D721Med (cell line): ENCODE measurements around the gene RUNX3.

Source experiments
- DNase-seq: peaks from one replicate; pipeline ENCODE4 v3.0.0; 2011; ENCODE audit warnings: low spot score; ENCODE audit not compliant: insufficient read length
- FAIRE-seq: peaks from 2 replicates; lab custom pipeline; 2011; peaks lifted over from hg19 to GRCh38; lab: Jason Lieb, UNC
- TF ChIP-seq, protein P1 (sequence below): IDR thresholded peaks from 2 replicates; pipeline ENCODE4 v1.5.1; 2012; ENCODE audit warnings: mild to moderate bottlenecking, control low read depth; ENCODE audit not compliant: insufficient read depth; ENCODE audit errors: missing control alignments

The RUNX3 gene

GRCh38 chr1:24921412-24921811 lies 8.7 kb downstream of the RUNX3 start:
- FAIRE-seq (no peak), DNase-seq (no peak)
- TF ChIP-seq, protein P1, sequence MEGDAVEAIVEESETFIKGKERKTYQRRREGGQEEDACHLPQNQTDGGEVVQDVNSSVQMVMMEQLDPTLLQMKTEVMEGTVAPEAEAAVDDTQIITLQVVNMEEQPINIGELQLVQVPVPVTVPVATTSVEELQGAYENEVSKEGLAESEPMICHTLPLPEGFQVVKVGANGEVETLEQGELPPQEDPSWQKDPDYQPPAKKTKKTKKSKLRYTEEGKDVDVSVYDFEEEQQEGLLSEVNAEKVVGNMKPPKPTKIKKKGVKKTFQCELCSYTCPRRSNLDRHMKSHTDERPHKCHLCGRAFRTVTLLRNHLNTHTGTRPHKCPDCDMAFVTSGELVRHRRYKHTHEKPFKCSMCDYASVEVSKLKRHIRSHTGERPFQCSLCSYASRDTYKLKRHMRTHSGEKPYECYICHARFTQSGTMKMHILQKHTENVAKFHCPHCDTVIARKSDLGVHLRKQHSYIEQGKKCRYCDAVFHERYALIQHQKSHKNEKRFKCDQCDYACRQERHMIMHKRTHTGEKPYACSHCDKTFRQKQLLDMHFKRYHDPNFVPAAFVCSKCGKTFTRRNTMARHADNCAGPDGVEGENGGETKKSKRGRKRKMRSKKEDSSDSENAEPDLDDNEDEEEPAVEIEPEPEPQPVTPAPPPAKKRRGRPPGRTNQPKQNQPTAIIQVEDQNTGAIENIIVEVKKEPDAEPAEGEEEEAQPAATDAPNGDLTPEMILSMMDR, result no peak

- DNase-seq, result no peak
- TF ChIP-seq, protein P1, result no peak
- no peak for FAIRE-seq
Measured at GRCh38 chr1:24920533-24920925, 9.5 kb downstream of the RUNX3 start.

DNA sequence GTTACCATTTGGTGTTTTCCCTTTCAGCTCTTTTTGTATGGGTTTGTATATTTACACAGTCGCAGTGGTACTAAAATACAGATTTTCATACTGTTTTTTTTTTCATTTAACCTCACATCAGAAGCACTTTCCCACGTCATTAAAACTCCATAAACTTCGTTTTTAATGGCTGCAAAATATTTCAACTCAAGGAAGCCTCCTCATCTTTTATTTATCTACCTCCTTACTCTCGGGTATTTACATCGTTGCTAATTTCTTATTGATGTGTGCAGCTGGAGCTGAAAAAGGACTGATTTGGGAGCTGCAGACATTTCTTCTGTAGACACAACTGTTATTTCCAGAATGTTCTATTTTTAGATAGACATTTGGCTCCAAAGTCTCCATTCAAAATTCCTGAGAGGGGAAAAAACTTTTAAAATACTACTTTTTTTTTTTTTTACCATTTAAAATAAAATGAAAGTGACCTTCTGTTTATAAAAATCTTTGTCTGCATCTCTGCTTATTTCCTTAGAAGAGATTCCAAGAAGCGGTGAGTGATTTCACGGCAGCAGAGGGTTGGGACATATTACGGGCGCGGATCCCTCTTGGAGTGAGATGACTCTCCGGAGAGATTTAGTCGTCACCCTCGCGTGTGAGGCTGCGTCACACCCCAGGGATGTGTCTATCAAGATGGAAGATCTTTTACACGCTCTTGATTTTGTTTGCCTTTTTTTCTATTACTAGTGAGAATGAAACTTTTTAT lies 10.1 kb downstream of the RUNX3 start:
- TF ChIP-seq, protein P1, result no peak
- DNase-seq (no peak), FAIRE-seq (no peak)

DNA sequence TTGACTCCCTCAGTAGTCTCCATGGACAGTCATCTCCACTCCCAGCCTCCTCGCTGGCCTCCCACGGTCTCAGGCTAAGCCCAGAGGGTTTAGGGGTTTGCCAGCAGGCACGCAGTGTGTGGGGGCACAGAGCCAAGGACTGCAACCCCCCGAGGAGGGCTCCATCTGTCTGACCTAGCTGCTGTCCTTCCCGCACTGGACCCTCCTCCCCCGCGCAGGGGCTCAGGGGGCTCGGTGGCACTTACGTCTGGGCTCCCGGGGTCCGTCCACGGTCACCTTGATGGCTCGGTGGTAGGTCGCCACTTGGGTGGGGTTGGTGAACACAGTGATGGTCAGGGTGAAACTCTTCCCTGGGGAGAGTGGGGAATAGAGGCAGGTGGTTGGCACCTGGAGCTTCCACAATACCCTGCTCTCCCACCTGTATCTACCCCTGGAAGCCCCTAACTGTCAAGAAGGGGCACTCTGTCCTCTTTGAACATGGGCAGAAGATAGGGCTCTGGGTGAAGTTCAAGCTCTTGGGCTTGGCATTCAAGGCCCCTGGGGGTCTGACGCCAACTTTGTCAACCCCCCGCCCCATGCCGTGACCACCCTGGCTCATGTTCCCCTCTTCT lies 11.0 kb downstream of the RUNX3 start:
- DNase-seq (no peak), FAIRE-seq (no peak)
- TF ChIP-seq, protein P1, result no peak

DNA sequence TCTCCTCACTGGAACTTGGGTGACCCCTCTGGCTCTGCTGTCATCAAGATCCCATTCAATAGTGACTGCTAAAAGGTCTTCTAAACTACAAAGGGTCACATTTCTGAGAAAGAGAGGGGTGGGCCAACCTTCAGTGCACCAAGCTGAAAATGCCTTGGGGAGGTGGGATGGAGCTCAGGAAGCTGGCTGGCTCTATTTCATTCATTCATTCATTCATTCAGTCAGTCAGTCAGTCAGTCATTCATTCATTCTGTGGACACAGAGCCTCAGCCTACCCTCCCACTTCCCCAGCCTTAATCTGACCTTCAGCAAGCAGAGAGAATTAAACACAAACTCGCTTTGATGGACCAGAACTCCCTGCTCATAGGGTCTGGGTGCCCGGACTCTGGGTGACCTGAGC lies 11.7 kb downstream of the RUNX3 start:
- TF ChIP-seq, protein P1, result no peak
- DNase-seq (no peak), FAIRE-seq (no peak)

- TF ChIP-seq, protein P1, result no peak
- no peak for FAIRE-seq
Measured at GRCh38 chr1:24917327-24918074, 12.6 kb downstream of the RUNX3 start.

More at GRCh38 chr1:24917327-24918074, 12.6 kb downstream of the RUNX3 start:
- no peak for DNase-seq
